Body of pancreas (tissue), 4 donors: ENCODE results near the gene SPOCD1.

ENCODE experiments used
- POLR2A ChIP-seq, 3 donors: fragments of 450-650 bp; IDR thresholded peaks; one replicate each; pipeline ENCODE4 v1.6.1; 2016; ENCODE audit warnings: antibody characterized with exemption in 3 of 3, mild to moderate bottlenecking in 2 of 3
- TF ChIP-seq, protein P1 (sequence below), 7 experiments: fragments of 450-650 bp in 4 of 7; fragments of 200-600 bp in 3 of 7; sonication (generic) in 3 of 7; IDR thresholded peaks; one replicate each; pipeline ENCODE4 v1.5.1; 2016 to 2019; ENCODE audit warnings: antibody characterized with exemption in 7 of 7

DNA sequence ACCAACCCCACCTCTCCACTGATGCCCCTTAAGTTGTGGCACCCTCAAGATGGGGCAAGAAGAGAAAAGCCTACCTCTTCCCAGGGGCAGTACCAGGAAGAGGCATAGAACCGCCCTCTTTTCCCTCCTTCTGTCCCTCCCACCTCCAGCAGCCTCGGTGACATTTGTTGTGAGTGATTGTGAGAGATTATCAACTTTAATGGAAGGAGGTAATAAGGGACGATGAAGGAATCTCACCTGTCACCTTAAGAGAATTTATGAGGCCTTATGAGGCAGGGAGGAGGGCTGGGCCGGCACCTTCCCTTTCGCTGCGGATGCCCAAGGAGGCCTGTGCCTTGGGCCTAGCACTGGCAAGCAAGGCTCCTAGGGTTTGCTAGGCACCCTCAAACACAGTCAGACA is 50.3 kb downstream of the SPOCD1 start:
- TF ChIP-seq, protein P1, sequence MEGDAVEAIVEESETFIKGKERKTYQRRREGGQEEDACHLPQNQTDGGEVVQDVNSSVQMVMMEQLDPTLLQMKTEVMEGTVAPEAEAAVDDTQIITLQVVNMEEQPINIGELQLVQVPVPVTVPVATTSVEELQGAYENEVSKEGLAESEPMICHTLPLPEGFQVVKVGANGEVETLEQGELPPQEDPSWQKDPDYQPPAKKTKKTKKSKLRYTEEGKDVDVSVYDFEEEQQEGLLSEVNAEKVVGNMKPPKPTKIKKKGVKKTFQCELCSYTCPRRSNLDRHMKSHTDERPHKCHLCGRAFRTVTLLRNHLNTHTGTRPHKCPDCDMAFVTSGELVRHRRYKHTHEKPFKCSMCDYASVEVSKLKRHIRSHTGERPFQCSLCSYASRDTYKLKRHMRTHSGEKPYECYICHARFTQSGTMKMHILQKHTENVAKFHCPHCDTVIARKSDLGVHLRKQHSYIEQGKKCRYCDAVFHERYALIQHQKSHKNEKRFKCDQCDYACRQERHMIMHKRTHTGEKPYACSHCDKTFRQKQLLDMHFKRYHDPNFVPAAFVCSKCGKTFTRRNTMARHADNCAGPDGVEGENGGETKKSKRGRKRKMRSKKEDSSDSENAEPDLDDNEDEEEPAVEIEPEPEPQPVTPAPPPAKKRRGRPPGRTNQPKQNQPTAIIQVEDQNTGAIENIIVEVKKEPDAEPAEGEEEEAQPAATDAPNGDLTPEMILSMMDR (IDR thresholded peaks at IDR 0.05) = no peak
- no peak for TF ChIP-seq POLR2A (IDR thresholded peaks at IDR 0.05)
